PFSK-1 (cell line): ENCODE data around the gene UNC5B.

Experiments used
- FOXP2 ChIP-seq: optimal IDR thresholded peaks from 2 replicates; pipeline ENCODE3; 2011; ENCODE audit warnings: borderline replicate concordance, control low read depth, inconsistent platforms; ENCODE audit not compliant: insufficient read depth; ENCODE audit errors: extremely low read length, extremely low read depth
- POLR2AphosphoS5 ChIP-seq: IDR thresholded peaks from 2 replicates; pipeline ENCODE4 v1.6.1; 2012; ENCODE audit warnings: low read depth, mild to moderate bottlenecking, control low read depth, low read length, moderate library complexity
- REST ChIP-seq, 2 experiments: IDR thresholded peaks; 2 replicates each; pipeline versions ENCODE4 v1.6.1 to v1.8.0; 2011 to 2012; ENCODE audit warnings: low read depth in 2 of 2, low read length in 2 of 2, control low read depth in 1 of 2, inconsistent platforms in 1 of 2, mild to moderate bottlenecking in 1 of 2, moderate library complexity in 1 of 2; ENCODE audit not compliant: insufficient read depth in 1 of 2
- SIN3A ChIP-seq: IDR thresholded peaks from 2 replicates; pipeline ENCODE4 v1.6.1; 2012; ENCODE audit warnings: mild to moderate bottlenecking, low read length, moderate library complexity, borderline replicate concordance; ENCODE audit not compliant: insufficient read depth
- TAF1 ChIP-seq: IDR thresholded peaks from 2 replicates; pipeline ENCODE4 v1.6.1; 2012; ENCODE audit warnings: low read length, control low read depth, borderline replicate concordance; ENCODE audit not compliant: insufficient read depth

Gene UNC5B

GRCh38 chr10:71312811-71313789, 100.7 kb downstream of the UNC5B start:
- peak; percentile 69 for TF ChIP-seq FOXP2
- peak; percentile 25; the same call in 1 of the 2 replicates for TF ChIP-seq SIN3A
- TF ChIP-seq REST (IDR thresholded peaks at IDR 0.05; ENCODE audit: insufficient read depth in 1 of 2, low read depth in 2 of 2, low read length in 2 of 2) = no peak

- TF ChIP-seq REST (IDR thresholded peaks at IDR 0.05; ENCODE audit: insufficient read depth in 1 of 2, low read depth in 2 of 2, low read length in 2 of 2) (no peak), SIN3A (no peak), POLR2AphosphoS5 (no peak), FOXP2 (no peak)
Measured at GRCh38 chr10:71314028-71314693, 101.8 kb downstream of the UNC5B start.

DNA sequence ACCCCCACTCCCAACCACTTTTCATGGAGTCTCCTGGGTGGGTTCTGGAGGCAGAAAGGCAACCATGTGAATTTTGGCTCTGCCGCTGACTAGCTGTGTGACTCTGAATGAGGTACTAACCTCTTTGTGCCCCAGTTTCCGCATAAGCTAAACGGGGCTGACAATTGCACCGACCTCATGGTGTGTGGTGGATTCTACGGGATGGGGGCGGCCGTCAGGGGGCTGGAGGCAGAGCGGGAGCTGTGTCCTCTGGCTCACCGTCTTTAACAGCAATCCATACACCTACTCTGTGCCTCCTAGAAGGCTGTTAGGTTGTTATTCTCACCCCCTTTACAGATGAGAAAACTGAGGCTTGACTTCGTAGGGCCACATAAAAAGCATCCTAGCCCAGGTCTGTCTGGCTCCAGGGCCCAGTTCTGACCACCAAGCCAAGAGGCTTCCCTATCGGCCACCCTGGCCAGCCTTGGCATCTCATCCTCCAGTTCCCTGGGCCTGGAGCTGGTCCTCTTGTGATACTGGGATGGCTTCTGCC, 102.4 kb downstream of the UNC5B start:
- no peak for TF ChIP-seq REST (IDR thresholded peaks at IDR 0.05; ENCODE audit: insufficient read depth in 1 of 2, low read depth in 2 of 2, low read length in 2 of 2)
- TF ChIP-seq POLR2AphosphoS5 = no peak
- TF ChIP-seq FOXP2 = no peak
- TF ChIP-seq TAF1 = no peak
- TF ChIP-seq SIN3A = no peak

- TF ChIP-seq SIN3A = no peak
- TF ChIP-seq TAF1 = no peak
- TF ChIP-seq REST (IDR thresholded peaks at IDR 0.05; ENCODE audit: insufficient read depth in 1 of 2, low read depth in 2 of 2, low read length in 2 of 2) = no peak
- no peak for TF ChIP-seq POLR2AphosphoS5
- no peak for TF ChIP-seq FOXP2
Measured at GRCh38 chr10:71316056-71316785, 103.9 kb downstream of the UNC5B start.
